Ishikawa (cell line): ENCODE results near the gene TRUB2.

Experiments
- CEBPB ChIP-seq: IDR thresholded peaks from 2 replicates; pipeline ENCODE4 v1.6.1; 2012
- EP300 ChIP-seq: IDR thresholded peaks from 2 replicates; pipeline ENCODE4 v1.6.1; 2012; ENCODE audit warnings: borderline replicate concordance
- RAD21 ChIP-seq: IDR thresholded peaks from 2 replicates; pipeline ENCODE4 v1.6.1; 2012; ENCODE audit warnings: low read depth
- TCF12 ChIP-seq: IDR thresholded peaks from 2 replicates; pipeline ENCODE4 v1.6.1; 2012; ENCODE audit warnings: low read depth
- TEAD4 ChIP-seq: IDR thresholded peaks from 2 replicates; pipeline ENCODE4 v1.6.1; 2012
- USF1 ChIP-seq: IDR thresholded peaks from 2 replicates; pipeline ENCODE4 v1.6.1; 2012

The TRUB2 gene

GRCh38 chr9:128257086-128257825 lies 65.0 kb downstream of the TRUB2 start:
- TF ChIP-seq TEAD4 (no peak), CEBPB (no peak), EP300 (no peak), TCF12 (no peak), RAD21 (no peak), USF1 (no peak)
